ENCODE results near the gene C1QTNF4. TPM values are rescaled to one million over a fixed set of nuclear protein-coding genes. Genes with fewer than 3 reads are reported as not detected.
A peak's percentile ranks its signal among the peaks of the same experiment; 100 is the strongest.

C1QTNF4 gene
- total and polyA plus RNA-seq, 8 donors, result 0.68 to 8.4 (median 1.3) TPM; not detected in 1

GRCh38 chr11:47609675-47610074, 15.5 kb upstream of the C1QTNF4 start:
- TF ChIP-seq POLR2AphosphoS5 (IDR thresholded peaks at IDR 0.05), result no peak
- TF ChIP-seq EP300 (IDR thresholded peaks at IDR 0.05), result no peak
- TF ChIP-seq CTCF (IDR thresholded peaks at IDR 0.05), result no peak
- no peak for TF ChIP-seq POLR2A (IDR thresholded peaks at IDR 0.05)

GRCh38 chr11:47607380-47607779, 13.2 kb upstream of the C1QTNF4 start:
- TF ChIP-seq POLR2A (IDR thresholded peaks at IDR 0.05) (no peak), EP300 (IDR thresholded peaks at IDR 0.05) (no peak), POLR2AphosphoS5 (IDR thresholded peaks at IDR 0.05) (peak in 1 of 3 donors; percentile 30), CTCF (IDR thresholded peaks at IDR 0.05) (no peak)
- 55 to 86% (median 80%) methylated on average over 7 of the region's 7 CpGs for WGBS, 5 donors

More at GRCh38 chr11:47609675-47610074, 15.5 kb upstream of the C1QTNF4 start:
- intact Hi-C loops (cut with DNase I; ENCODE audit: low total_unique reads), result no loop called here
- Histone ChIP-seq H3K36me3 (peaks cover 0 to 22% (median 8%) of the 10 kb centered on the region in 4 donors), H3K4me1 (peaks cover 0 to 14% (median 3%) of the 10 kb centered on the region in 4 donors), H3K27me3 (no peaks in the 10 kb centered on the region), H3K9me3 (no peaks in the 10 kb centered on the region), H3K27ac (no peak overlapping the region), H3K4me3 (no peak overlapping the region)
- DNase-seq, result no peak
- WGBS, 5 donors, result 74 to 87% (median 81%) methylated on average over 3 of the region's 3 CpGs

DNA sequence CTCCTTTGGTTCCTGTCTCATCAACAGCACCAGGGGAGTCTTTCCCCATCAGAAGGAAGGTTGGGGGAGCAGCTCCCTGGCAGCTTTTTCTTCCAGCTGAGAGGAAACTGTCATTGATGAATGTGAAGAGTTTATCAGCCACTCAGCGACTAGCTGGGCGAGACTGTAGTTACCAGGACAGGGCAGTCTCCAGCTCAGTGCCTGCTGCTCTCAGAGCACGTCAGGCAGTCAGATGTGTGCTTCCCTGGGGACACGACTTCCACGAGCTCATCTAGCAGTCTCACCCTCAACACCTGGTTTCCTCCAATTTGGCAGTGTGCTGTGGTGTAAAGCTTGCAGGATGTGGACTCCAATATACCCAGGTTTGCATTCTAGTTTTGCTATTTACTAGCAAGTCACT, 12.5 kb upstream of the C1QTNF4 start:
- 47 to 70% (median 60%) methylated on average over 5 of the region's 5 CpGs for WGBS, 5 donors
- TF ChIP-seq POLR2A (IDR thresholded peaks at IDR 0.05) (no peak), POLR2AphosphoS5 (IDR thresholded peaks at IDR 0.05) (no peak), CTCF (IDR thresholded peaks at IDR 0.05) (no peak), EP300 (IDR thresholded peaks at IDR 0.05) (no peak)
- DNase-seq, result no peak
- H3K27me3 ChIP-seq, result no peaks in the 10 kb centered on the region
- H3K9me3 ChIP-seq, result no peaks in the 10 kb centered on the region
- no peak overlapping the region for H3K4me3 ChIP-seq
- peaks cover 0 to 14% (median 3%) of the 10 kb centered on the region in 4 donors for H3K4me1 ChIP-seq
- H3K27ac ChIP-seq, result no peak overlapping the region
- intact Hi-C loops (cut with DNase I; ENCODE audit: low total_unique reads), result no loop called here
- H3K36me3 ChIP-seq, result peaks cover 0 to 21% (median 8%) of the 10 kb centered on the region in 4 donors

More at GRCh38 chr11:47607380-47607779, 13.2 kb upstream of the C1QTNF4 start:
- no peak overlapping the region for H3K4me3 ChIP-seq
- H3K27ac ChIP-seq, result no peak overlapping the region
- intact Hi-C loops (cut with DNase I; ENCODE audit: low total_unique reads), result no loop called here
- peaks cover 0 to 14% (median 3%) of the 10 kb centered on the region in 4 donors for H3K4me1 ChIP-seq
- H3K36me3 ChIP-seq, result peaks cover 0 to 22% (median 8%) of the 10 kb centered on the region in 4 donors
- DNase-seq, result peak in 1 of 2 donors; percentile 77
- no peaks in the 10 kb centered on the region for H3K9me3 ChIP-seq
- no peaks in the 10 kb centered on the region for H3K27me3 ChIP-seq

GRCh38 chr11:47605921-47606320, 11.7 kb upstream of the C1QTNF4 start:
- H3K27ac ChIP-seq, result no peak overlapping the region
- H3K36me3 ChIP-seq, result peaks cover 0 to 13% (median 5%) of the 10 kb centered on the region in 4 donors
- TF ChIP-seq POLR2AphosphoS5 (IDR thresholded peaks at IDR 0.05) (no peak), EP300 (IDR thresholded peaks at IDR 0.05) (no peak), CTCF (IDR thresholded peaks at IDR 0.05) (no peak), POLR2A (IDR thresholded peaks at IDR 0.05) (no peak)
- 68 to 90% (median 78%) methylated on average over 3 of the region's 3 CpGs for WGBS, 5 donors
- peaks cover 0 to 14% (median 3%) of the 10 kb centered on the region in 4 donors for H3K4me1 ChIP-seq
- intact Hi-C loops (cut with DNase I; ENCODE audit: low total_unique reads), result no loop called here
- H3K4me3 ChIP-seq, result no peak overlapping the region
- no peak for DNase-seq
- no peaks in the 10 kb centered on the region for H3K27me3 ChIP-seq
- H3K9me3 ChIP-seq, result no peaks in the 10 kb centered on the region
